Tibial nerve (tissue), 4 donors: ENCODE data around the gene ELP5. TPM values are rescaled to one million over a fixed set of nuclear protein-coding genes. Genes with fewer than 3 reads are reported as not detected.

Experiments used
- DNase-seq, 2 donors: peaks; one replicate each; pipeline ENCODE4 v3.0.0-alpha.2; 2019; ENCODE audit warnings: low spot score in 2 of 2
- H3K27ac ChIP-seq, 4 donors: fragments of 200-600 bp; sonication (generic) in 3 of 4; one replicate each; pipeline ENCODE4 v1.5.1; 2017 to 2019; ENCODE audit warnings: mild to moderate bottlenecking in 1 of 4
- H3K27me3 ChIP-seq, 2 donors: fragments of 200-600 bp; sonication (generic) in 1 of 2; one replicate each; pipeline versions ENCODE4 v1.5.1 to v1.6.0; 2017 to 2019
- H3K36me3 ChIP-seq, 3 donors: fragments of 200-600 bp; sonication (generic); one replicate each; pipeline ENCODE4 v1.5.1; 2018 to 2019
- H3K4me1 ChIP-seq, 4 donors: fragments of 200-600 bp; sonication (generic) in 3 of 4; one replicate each; pipeline ENCODE4 v1.5.1; 2017 to 2019
- H3K4me3 ChIP-seq, 4 donors: fragments of 200-600 bp; sonication (generic) in 3 of 4; one replicate each; pipeline ENCODE4 v1.5.1; 2017 to 2019; ENCODE audit warnings: mild to moderate bottlenecking in 1 of 4, moderate library complexity in 1 of 4
- H3K9me3 ChIP-seq, 4 donors: fragments of 200-600 bp; sonication (generic) in 3 of 4; one replicate each; pipeline ENCODE4 v1.5.1; 2017 to 2019
- CTCF ChIP-seq, 5 experiments: fragments of 200-600 bp in 3 of 5; fragments of 450-650 bp in 2 of 5; sonication (generic) in 3 of 5; IDR thresholded peaks; one replicate each; pipeline ENCODE4 v1.5.1; 2016 to 2019; ENCODE audit warnings: antibody characterized with exemption in 5 of 5, mild to moderate bottlenecking in 3 of 5, moderate library complexity in 2 of 5
- EP300 ChIP-seq, 2 donors: sonication (generic); formaldehyde crosslinking; IDR thresholded peaks; one replicate each; pipeline ENCODE4 v1.6.1; 2017; ENCODE audit warnings: antibody characterized with exemption in 2 of 2, mild to moderate bottlenecking in 1 of 2
- POLR2A ChIP-seq, 2 donors: fragments of 450-650 bp; IDR thresholded peaks; one replicate each; pipeline ENCODE4 v1.6.1; 2017; ENCODE audit warnings: antibody characterized with exemption in 2 of 2, mild to moderate bottlenecking in 2 of 2, moderate library complexity in 2 of 2
- WGBS, 2 donors: methylation state at CpG; one replicate each; pipeline ENCODE4 v1.1.5; 2018; 5-methylcytosine and 5-hydroxymethylcytosine counted together
- total RNA-seq, 4 donors: library from RNA; depleted of rRNA; stranded (reverse); fragments of >200 nt; gene quantifications; one replicate each; pipeline ENCODE4 v1.1.0, GENCODE V29; 2016

Gene ELP5
- total RNA-seq, 4 donors from 2014 or later = 21.9 to 28.7 (median 25.0) TPM

DNA sequence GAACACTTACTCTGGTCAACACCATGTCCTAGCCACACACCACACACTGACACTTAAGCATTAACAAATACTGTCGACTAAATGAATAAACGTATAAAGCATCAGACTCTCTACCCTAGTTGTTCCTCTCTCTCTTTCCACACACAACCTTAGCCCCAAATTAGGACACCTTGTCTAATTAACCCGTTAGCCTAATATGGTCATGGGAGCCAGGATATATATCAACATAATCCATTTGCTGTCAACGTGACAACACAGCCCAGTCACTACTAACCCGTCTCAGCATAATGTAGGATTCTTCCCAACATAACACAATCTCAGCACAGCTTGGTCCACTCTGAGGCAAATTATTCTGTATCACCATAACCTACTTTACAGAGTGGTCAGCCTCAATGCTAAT, 19.9 kb upstream of the ELP5 start:
- 74 to 86% methylated on average over 5 of the region's 5 CpGs for WGBS, 2 donors
- DNase-seq = no peak
- Histone ChIP-seq H3K4me3 (no peak overlapping the region), H3K27me3 (no peaks in the 10 kb centered on the region), H3K9me3 (no peaks in the 10 kb centered on the region), H3K36me3 (peaks cover 2 to 57% (median 19%) of the 10 kb centered on the region in 3 donors), H3K4me1 (peaks cover 0 to 54% (median 20%) of the 10 kb centered on the region in 4 donors), H3K27ac (no peak overlapping the region)
- TF ChIP-seq CTCF (IDR thresholded peaks at IDR 0.05) = no peak
- TF ChIP-seq EP300 (IDR thresholded peaks at IDR 0.05) = no peak
- no peak for TF ChIP-seq POLR2A (IDR thresholded peaks at IDR 0.05)

- WGBS, 2 donors = 1% methylated on average over 9 of the region's 9 CpGs
- H3K36me3 ChIP-seq = peaks cover 0 to 41% (median 14%) of the 10 kb centered on the region in 3 donors
- no peaks in the 10 kb centered on the region for H3K27me3 ChIP-seq
- H3K4me1 ChIP-seq = peaks cover 0 to 61% (median 25%) of the 10 kb centered on the region in 4 donors
- DNase-seq = no peak
- peak overlapping the region; percentile 61 to 96 (median 94) for H3K4me3 ChIP-seq
- TF ChIP-seq POLR2A (IDR thresholded peaks at IDR 0.05) (no peak), CTCF (IDR thresholded peaks at IDR 0.05) (no peak), EP300 (IDR thresholded peaks at IDR 0.05) (no peak)
- peak overlapping the region; percentile 83 to 96 (median 88) for H3K27ac ChIP-seq
- no peaks in the 10 kb centered on the region for H3K9me3 ChIP-seq
These were observed 18.3 kb upstream of the ELP5 start for GRCh38 chr17:7233701-7234082.

DNA sequence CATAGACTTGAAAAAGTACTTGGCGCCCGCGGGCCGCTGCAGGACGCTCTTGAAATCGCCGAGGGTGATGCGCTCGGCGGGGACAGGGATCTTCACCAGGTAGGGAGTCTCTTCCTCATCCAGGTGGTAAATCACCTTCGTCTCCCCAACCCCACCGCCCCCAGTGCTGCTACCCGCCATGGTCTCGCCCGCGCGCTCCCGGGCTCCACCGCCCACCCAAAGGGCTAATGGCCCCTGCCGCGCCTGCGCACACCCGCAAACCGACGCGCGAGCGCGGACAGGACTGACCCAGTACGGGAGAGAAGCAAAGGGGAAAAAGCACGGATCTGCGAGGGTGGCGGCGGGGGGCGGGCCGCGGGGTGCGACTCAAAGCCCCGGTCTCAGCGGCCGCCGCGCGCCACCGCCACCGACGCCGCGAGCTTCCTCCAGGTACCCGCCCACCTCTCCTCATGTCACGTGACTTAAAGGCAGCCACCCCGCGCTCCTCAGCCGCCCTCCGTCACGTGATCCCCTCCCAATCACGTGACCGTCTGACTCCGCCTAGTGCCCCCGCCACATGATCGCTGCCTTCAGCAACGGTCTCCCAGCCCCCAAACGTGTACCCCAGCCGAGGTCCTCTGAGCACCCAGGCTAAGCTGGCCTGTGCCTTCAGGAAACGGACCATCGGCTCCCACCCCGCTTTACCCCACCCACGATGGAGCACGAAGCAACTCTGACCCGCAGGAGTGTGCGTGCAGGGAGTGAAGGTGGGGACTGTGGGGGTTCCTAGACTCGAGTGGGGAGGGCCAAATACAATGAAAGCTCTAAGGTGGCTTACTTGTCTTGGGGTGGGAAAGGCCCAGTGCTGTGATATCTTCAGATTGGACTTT, 17.7 kb upstream of the ELP5 start, which contains the start of gene DVL2:
Gene DVL2 (minus strand): TSS at position 435 of the 869 bp plus-strand sequence. CDS start 255 bp downstream, at position 180.
- H3K27ac ChIP-seq = peak within 1 kb of the TSS; percentile 83 to 96 (median 88)
- WGBS, 2 donors = 0 to 1% methylated on average over 26 to 63 of the region's 72 CpGs
- peaks cover 0 to 61% (median 25%) of the 10 kb centered on the region in 4 donors for H3K4me1 ChIP-seq
- peak within 1 kb of the TSS; percentile 61 to 96 (median 94) for H3K4me3 ChIP-seq
- no peaks in the 10 kb centered on the region for H3K9me3 ChIP-seq
- H3K36me3 ChIP-seq = peaks cover 0 to 35% (median 7%) of the 10 kb centered on the region in 3 donors
- peak; percentile 94 to 97 for DNase-seq
- TF ChIP-seq POLR2A (IDR thresholded peaks at IDR 0.05) = peak; percentile 57 to 89
- TF ChIP-seq EP300 (IDR thresholded peaks at IDR 0.05) = peak; percentile 56 to 91
- TF ChIP-seq CTCF (IDR thresholded peaks at IDR 0.05) = peak in 1 of 5 experiments; percentile 35
- no peaks in the 10 kb centered on the region for H3K27me3 ChIP-seq

GRCh38 chr17:7235693-7236665, 16.0 kb upstream of the ELP5 start:
- Histone ChIP-seq H3K4me1 (peaks cover 0 to 74% (median 36%) of the 10 kb centered on the region in 4 donors), H3K36me3 (peaks cover 0 to 30% (median 0%) of the 10 kb centered on the region in 3 donors)

More at GRCh38 chr17:7235693-7236665, 16.0 kb upstream of the ELP5 start:
- Histone ChIP-seq H3K27ac (peak overlapping the region in 1 of 4 donors; percentile 96), H3K9me3 (no peaks in the 10 kb centered on the region), H3K4me3 (no peak overlapping the region), H3K27me3 (no peaks in the 10 kb centered on the region)
- TF ChIP-seq EP300 (IDR thresholded peaks at IDR 0.05) = no peak
- TF ChIP-seq CTCF (IDR thresholded peaks at IDR 0.05) = no peak
- no peak for TF ChIP-seq POLR2A (IDR thresholded peaks at IDR 0.05)
- 81 to 82% methylated on average over 22 of the region's 22 CpGs for WGBS, 2 donors
- no peak for DNase-seq
